ENCODE measurements around the gene DNAJC5G. TPM values are rescaled to one million over a fixed set of nuclear protein-coding genes. Genes with fewer than 3 reads are reported as not detected.

Gene DNAJC5G
- total and polyA plus RNA-seq, 9 donors: 0.16 to 0.83 (median 0.56) TPM; not detected in 6

DNA sequence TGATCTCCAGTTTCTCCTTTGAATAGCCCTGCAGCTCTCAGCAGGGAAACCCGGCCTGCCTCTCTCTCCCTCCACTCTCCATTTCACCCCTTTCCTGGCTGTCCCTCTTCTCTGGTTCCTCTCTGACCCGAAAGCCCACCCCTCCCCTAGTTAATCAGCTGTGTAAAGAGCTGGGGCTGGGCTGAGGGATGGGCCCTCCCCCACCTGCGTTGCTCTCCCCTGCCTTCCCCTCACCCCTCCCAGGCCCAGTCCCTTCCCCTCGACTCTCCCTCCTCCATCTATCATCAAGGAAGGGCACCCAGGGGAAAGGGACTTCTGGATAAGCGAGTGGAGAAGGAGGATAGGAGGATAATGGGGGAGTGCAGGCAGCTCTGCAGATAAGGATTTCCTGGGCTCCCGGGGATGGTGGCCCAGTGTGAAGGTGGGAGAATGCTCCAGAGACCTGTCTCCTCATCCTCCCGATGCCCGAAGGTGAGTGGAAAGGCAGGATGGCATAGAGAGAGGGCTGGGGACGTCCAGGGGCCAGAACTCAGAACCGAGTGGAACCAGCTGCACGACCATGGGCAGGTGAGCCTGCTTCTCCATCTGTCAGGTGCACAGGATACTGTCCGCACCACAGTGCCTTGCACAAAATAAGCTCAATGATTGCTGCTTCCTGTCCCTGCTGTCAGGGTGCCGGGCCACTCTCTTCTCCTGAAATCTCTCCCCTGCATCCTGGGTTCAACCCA is 24.4 kb upstream of the DNAJC5G start:
- TF ChIP-seq CTCF (IDR thresholded peaks at IDR 0.05) (no peak), POLR2A (IDR thresholded peaks at IDR 0.05) (no peak), EP300 (IDR thresholded peaks at IDR 0.05) (no peak)
- Histone ChIP-seq H3K27ac (no peak overlapping the region), H3K36me3 (no peaks in the 10 kb centered on the region), H3K4me1 (ENCODE audit: insufficient read depth) (peaks cover 7% of the 10 kb centered on the region), H3K4me3 (no peak overlapping the region), H3K27me3 (no peaks in the 10 kb centered on the region), H3K9me3 (no peaks in the 10 kb centered on the region)
- WGBS, 3 donors: 54 to 68% (median 57%) methylated on average over 13 of the region's 13 CpGs
- intact Hi-C loops (cut with DNase I): no loop called here
- DNase-seq: no peak

DNA sequence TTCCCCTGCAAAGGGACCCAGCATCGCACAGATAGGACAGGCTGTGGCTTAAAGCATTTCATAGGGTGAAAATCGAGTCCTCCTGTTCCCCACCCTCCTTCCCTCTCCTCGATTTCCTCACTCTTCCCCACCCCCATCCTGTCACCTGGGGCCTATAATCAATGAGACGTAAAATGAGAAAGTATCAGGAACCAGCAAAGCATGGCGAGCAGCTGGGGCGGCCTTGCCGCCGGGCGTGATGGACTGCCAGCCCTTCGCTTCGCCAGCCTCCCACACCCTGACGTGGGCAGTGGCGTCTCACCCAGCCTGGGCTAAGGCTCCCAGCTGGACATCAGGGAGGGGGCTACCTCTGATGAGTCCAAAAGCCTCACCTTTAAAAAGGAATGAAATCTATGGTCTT is 23.5 kb upstream of the DNAJC5G start:
- H3K27me3 ChIP-seq: no peaks in the 10 kb centered on the region
- H3K36me3 ChIP-seq: no peaks in the 10 kb centered on the region
- peaks cover 7% of the 10 kb centered on the region for H3K4me1 ChIP-seq (ENCODE audit: insufficient read depth)
- 75 to 80% (median 78%) methylated on average over 13 of the region's 13 CpGs for WGBS, 3 donors
- H3K9me3 ChIP-seq: no peaks in the 10 kb centered on the region
- no peak overlapping the region for H3K27ac ChIP-seq
- H3K4me3 ChIP-seq: no peak overlapping the region
- no peak for DNase-seq
- TF ChIP-seq EP300 (IDR thresholded peaks at IDR 0.05) (no peak), CTCF (IDR thresholded peaks at IDR 0.05) (no peak), POLR2A (IDR thresholded peaks at IDR 0.05) (no peak)
- intact Hi-C loops (cut with DNase I): no loop called here

DNA sequence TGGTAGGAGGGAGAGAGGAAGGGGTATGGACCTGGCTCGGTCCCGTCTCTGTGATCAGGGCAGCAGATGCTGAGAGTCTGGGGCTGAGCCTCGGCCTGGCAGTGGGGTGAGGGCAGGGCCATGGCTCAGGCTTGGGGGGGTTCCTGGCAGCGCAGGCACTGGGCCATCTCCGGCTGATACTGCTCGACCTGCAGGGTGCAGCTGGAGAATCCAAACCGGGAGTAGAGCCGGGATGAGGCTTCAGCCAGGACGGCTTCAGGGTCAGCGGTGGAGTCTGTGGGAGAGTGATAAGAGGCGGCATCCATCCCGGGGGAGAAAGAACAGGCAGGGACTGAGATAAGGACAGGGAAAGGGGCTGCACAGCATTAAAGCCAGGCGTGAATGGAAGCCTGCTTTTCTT is 20.0 kb upstream of the DNAJC5G start:
- Histone ChIP-seq H3K27me3 (no peaks in the 10 kb centered on the region), H3K9me3 (no peaks in the 10 kb centered on the region), H3K4me1 (ENCODE audit: insufficient read depth) (peaks cover 4% of the 10 kb centered on the region), H3K4me3 (no peak overlapping the region), H3K27ac (no peak overlapping the region), H3K36me3 (no peaks in the 10 kb centered on the region)
- intact Hi-C loops (cut with DNase I): no loop called here
- 8 to 11% (median 9%) methylated on average over 13 of the region's 13 CpGs for WGBS, 3 donors
- no peak for DNase-seq
- TF ChIP-seq POLR2A (IDR thresholded peaks at IDR 0.05) (no peak), CTCF (IDR thresholded peaks at IDR 0.05) (no peak), EP300 (IDR thresholded peaks at IDR 0.05) (no peak)

DNA sequence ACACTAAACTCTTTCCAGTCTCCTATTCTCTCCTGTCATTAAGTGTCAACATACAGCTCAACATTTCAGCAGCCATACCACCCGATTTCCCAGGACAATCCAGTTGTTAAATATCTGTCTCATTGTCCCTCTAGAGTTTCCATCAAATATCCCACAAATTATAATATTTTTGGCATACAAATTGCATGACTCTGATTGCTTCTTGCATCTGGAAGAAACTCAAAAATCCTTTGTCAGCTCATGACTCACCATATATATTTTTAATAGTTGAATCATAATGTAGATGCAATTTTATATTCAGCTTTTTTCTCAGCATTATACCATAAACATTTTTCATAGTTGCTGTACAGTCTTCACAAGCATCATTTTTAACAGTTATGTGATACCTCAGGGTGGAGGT is 19.6 kb upstream of the DNAJC5G start:
- Histone ChIP-seq H3K27me3 (no peaks in the 10 kb centered on the region), H3K4me1 (ENCODE audit: insufficient read depth) (peaks cover 2% of the 10 kb centered on the region), H3K4me3 (no peak overlapping the region), H3K36me3 (no peaks in the 10 kb centered on the region), H3K27ac (no peak overlapping the region), H3K9me3 (no peaks in the 10 kb centered on the region)
- intact Hi-C loops (cut with DNase I): no loop called here
- WGBS, 3 donors: 20 to 29% (median 23%) methylated on average over 1 of the region's 1 CpG
- TF ChIP-seq EP300 (IDR thresholded peaks at IDR 0.05) (no peak), POLR2A (IDR thresholded peaks at IDR 0.05) (no peak), CTCF (IDR thresholded peaks at IDR 0.05) (no peak)
- no peak for DNase-seq
